Neutrophil (primary cell): ENCODE results near the gene TBC1D23.
"Not testable (repeated sequence)": the region's sequence is repeated elsewhere in the genome, so short reads cannot be mapped to it uniquely, and the experiment has no call there.

ENCODE experiments used
- H3K27ac ChIP-seq: fragments of 200-600 bp; sonication (generic); 2 replicates; pipeline ENCODE4 v1.5.1; 2016; ENCODE audit warnings: mild to moderate bottlenecking, moderate library complexity
- H3K27me3 ChIP-seq: fragments of 200-600 bp; sonication (generic); 2 replicates; pipeline ENCODE4 v1.6.0; 2016; ENCODE audit warnings: mild to moderate bottlenecking
- H3K36me3 ChIP-seq: fragments of 200-600 bp; sonication (generic); 2 replicates; pipeline ENCODE4 v1.5.1; 2017
- H3K4me1 ChIP-seq, 2 experiments: fragments of 200-600 bp in 1 of 2; sonication (generic) in 1 of 2; 1 replicate in 1 of 2; 2 replicates in 1 of 2; pipeline versions ENCODE4 v1.5.1 to v1.6.1; 2013 to 2016; ENCODE audit warnings: low read depth in 1 of 2, low read length in 1 of 2, mild to moderate bottlenecking in 1 of 2, moderate library complexity in 1 of 2; ENCODE audit not compliant: control insufficient read depth in 1 of 2, insufficient read depth in 1 of 2
- H3K4me3 ChIP-seq, 2 experiments: fragments of 200-600 bp in 1 of 2; sonication (generic) in 1 of 2; 1 replicate in 1 of 2; 2 replicates in 1 of 2; pipeline ENCODE4 v1.5.1; 2013 to 2016; ENCODE audit warnings: low read depth in 1 of 2, low read length in 1 of 2, mild to moderate bottlenecking in 1 of 2, moderate library complexity in 1 of 2
- H3K9me3 ChIP-seq: fragments of 200-600 bp; sonication (generic); 2 replicates; pipeline ENCODE4 v1.5.1; 2016
- TF ChIP-seq, protein P1 (sequence below): fragments of 200-600 bp; sonication (generic); IDR thresholded peaks from 2 replicates; pipeline ENCODE4 v1.5.1; 2016; ENCODE audit warnings: antibody characterized with exemption

Gene TBC1D23

DNA sequence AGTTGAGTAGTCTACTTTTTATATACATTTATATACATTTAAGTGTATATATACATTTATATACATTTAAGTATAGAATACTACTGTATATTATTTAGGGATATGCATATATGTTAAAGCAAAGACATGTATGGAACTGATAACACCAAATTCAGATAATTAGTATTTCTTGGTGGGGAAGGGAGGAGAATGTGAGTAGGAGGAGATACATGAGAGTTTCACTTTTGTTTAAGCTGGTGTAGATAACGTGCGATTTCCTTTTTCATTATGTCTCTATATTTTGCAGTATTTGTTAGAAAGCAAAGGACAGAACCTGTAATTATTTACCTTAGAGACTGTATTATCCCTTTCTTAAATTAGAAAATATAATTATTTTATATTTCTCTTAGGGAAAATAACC is 57.1 kb downstream of the TBC1D23 start:
- no peaks in the 10 kb centered on the region for H3K4me1 ChIP-seq
- TF ChIP-seq, protein P1, sequence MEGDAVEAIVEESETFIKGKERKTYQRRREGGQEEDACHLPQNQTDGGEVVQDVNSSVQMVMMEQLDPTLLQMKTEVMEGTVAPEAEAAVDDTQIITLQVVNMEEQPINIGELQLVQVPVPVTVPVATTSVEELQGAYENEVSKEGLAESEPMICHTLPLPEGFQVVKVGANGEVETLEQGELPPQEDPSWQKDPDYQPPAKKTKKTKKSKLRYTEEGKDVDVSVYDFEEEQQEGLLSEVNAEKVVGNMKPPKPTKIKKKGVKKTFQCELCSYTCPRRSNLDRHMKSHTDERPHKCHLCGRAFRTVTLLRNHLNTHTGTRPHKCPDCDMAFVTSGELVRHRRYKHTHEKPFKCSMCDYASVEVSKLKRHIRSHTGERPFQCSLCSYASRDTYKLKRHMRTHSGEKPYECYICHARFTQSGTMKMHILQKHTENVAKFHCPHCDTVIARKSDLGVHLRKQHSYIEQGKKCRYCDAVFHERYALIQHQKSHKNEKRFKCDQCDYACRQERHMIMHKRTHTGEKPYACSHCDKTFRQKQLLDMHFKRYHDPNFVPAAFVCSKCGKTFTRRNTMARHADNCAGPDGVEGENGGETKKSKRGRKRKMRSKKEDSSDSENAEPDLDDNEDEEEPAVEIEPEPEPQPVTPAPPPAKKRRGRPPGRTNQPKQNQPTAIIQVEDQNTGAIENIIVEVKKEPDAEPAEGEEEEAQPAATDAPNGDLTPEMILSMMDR, result no peak
- H3K4me3 ChIP-seq, result no peak overlapping the region
- H3K27me3 ChIP-seq, result no peaks in the 10 kb centered on the region
- H3K36me3 ChIP-seq, result peaks cover 62% of the 10 kb centered on the region
- H3K9me3 ChIP-seq, result no peaks in the 10 kb centered on the region
- H3K27ac ChIP-seq, result no peak overlapping the region

DNA sequence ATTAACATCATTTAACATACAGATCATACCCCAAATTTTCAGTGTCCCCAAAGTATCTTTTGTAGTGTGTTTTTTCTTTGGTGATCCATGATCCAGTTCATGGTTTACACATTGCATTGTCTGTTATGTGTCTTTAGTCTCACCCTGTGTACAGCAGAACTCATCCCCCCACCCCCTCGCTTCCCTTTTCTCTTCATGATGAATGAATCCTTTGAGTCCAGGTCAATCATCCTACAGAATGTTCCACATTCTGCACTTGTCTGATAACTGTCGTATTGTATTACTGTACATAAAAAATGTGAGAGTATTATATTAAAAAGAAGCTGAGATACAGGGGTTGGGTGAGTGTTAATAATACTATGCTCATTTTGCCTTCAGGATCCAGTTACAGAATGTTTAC is 59.2 kb downstream of the TBC1D23 start:
- TF ChIP-seq, protein P1, result no peak
- peaks cover 69% of the 10 kb centered on the region for H3K36me3 ChIP-seq
- H3K4me3 ChIP-seq, result no peak overlapping the region
- no peaks in the 10 kb centered on the region for H3K4me1 ChIP-seq
- H3K27ac ChIP-seq, result no peak overlapping the region
- no peaks in the 10 kb centered on the region for H3K9me3 ChIP-seq
- H3K27me3 ChIP-seq, result no peaks in the 10 kb centered on the region

DNA sequence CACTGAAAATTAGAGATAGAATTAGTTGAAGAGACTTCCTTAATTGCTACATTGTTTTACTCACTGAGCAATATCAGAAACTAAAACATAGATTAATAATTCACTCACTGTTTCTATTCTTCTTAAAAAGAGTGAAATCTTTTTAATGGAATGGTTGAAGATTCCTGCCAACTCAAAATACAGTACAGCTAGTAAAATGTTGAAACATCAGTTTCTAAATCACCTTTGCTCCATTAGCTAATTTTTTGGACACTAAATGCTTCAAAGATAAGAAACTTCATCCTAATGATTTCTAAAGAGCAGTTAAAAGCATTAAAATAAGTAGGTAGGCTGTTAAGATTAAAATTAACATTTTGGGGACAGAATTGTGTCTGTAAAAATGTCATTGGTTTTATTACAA is 63.3 kb downstream of the TBC1D23 start:
- Histone ChIP-seq H3K36me3 (peaks cover 66% of the 10 kb centered on the region), H3K4me1 (no peaks in the 10 kb centered on the region), H3K4me3 (no peak overlapping the region), H3K9me3 (no peaks in the 10 kb centered on the region), H3K27ac (no peak overlapping the region), H3K27me3 (no peaks in the 10 kb centered on the region)
- TF ChIP-seq, protein P1, result no peak

DNA sequence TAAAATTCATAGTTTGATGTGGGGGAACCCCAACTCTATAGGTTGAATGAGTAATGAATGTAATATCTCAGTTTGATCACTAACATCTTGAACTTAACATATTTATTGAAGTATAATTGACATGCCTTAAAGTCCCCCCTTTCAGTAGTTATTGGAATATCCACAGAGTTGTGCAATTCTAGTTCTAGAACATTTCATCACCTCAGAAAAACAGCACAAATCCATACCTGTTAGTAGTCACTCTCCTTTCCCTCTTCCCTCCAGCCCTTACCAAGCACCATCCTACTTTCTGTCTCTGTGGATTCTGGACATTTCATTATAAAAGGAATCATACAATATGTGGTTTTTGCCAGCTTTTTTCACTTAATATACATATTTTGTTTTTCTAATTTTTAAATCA is 65.0 kb downstream of the TBC1D23 start:
- H3K9me3 ChIP-seq, result no peaks in the 10 kb centered on the region
- H3K4me1 ChIP-seq, result no peaks in the 10 kb centered on the region
- peaks cover 49% of the 10 kb centered on the region for H3K36me3 ChIP-seq
- no peak overlapping the region for H3K4me3 ChIP-seq
- no peaks in the 10 kb centered on the region for H3K27me3 ChIP-seq
- no peak overlapping the region for H3K27ac ChIP-seq
- TF ChIP-seq, protein P1, result no peak

DNA sequence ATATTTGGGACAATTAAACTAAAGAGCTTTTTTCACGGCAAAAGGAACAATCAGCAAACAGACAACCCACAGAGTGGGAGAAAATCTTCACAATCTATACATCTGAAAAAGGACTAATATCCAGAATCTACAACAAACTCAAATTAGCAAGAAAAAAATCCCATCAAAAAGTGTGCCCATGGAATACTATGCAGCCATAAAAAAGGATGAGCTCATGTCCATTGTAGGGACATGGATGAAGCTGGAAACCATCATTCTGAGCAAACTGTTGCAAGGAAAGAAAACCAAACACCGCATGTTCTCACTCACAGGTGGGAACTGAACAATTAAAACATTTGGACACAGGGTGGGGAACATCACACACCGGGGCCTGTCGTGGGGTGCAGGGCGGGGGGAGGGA is 66.6 kb downstream of the TBC1D23 start:
- H3K9me3 ChIP-seq, H3K4me1 ChIP-seq, H3K4me3 ChIP-seq, H3K27me3 ChIP-seq, H3K27ac ChIP-seq: not testable (repeated sequence)
- H3K36me3 ChIP-seq, result peaks cover 33% of the 10 kb centered on the region

DNA sequence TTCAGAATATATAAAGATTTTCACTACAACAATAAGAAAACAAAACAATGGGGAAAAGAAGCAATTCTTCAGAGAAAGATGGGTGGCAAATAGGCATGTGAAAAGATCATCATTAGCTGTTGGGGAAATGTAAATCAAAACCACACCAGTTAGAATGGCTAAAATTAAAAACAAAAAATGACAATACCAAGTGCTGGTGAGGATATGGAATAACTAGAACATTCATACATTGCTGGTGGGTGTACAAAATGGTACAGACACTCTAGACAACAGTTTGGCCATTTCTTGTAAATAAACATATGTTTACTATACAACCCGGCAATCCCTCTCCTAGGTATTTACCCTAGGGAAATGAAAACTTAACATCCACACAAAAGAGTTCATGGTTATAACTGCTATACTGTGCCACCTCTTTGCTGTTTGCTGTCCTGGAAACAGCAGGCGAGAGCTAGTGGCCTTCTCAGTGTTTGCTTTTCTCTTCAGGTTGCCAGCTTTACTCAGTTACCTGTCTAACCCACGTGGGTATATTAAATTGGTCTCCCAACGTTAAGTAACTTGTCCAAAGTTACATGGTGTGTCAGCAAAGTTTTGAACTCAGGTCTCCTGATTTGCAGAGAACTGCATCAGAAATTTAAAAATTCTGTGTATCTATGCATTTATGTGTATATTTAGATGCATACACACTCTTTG is 69.2 kb downstream of the TBC1D23 start:
- H3K4me1 ChIP-seq, result peaks cover 6% of the 10 kb centered on the region in 2 experiments
- no peak overlapping the region for H3K27ac ChIP-seq
- H3K36me3 ChIP-seq, result peaks cover 14% of the 10 kb centered on the region
- no peaks in the 10 kb centered on the region for H3K9me3 ChIP-seq
- TF ChIP-seq, protein P1, result no peak
- no peak overlapping the region for H3K4me3 ChIP-seq
- no peaks in the 10 kb centered on the region for H3K27me3 ChIP-seq
